T1000 (cell line): ENCODE data around the gene KCNJ15.

Source experiments
- DNase-seq: peaks from one replicate; lab custom pipeline; 2025; ENCODE audit warnings: mixed read lengths; lab: John Stamatoyannopoulos, UW

Gene KCNJ15

DNA sequence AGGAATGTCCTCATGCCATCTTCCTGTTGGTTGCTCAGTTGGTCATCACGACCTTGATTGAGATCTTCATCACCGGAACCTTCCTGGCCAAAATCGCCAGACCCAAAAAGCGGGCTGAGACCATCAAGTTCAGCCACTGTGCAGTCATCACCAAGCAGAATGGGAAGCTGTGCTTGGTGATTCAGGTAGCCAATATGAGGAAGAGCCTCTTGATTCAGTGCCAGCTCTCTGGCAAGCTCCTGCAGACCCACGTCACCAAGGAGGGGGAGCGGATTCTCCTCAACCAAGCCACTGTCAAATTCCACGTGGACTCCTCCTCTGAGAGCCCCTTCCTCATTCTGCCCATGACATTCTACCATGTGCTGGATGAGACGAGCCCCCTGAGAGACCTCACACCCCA is 42.9 kb downstream of the KCNJ15 start:
- DNase-seq, result no peak

DNA sequence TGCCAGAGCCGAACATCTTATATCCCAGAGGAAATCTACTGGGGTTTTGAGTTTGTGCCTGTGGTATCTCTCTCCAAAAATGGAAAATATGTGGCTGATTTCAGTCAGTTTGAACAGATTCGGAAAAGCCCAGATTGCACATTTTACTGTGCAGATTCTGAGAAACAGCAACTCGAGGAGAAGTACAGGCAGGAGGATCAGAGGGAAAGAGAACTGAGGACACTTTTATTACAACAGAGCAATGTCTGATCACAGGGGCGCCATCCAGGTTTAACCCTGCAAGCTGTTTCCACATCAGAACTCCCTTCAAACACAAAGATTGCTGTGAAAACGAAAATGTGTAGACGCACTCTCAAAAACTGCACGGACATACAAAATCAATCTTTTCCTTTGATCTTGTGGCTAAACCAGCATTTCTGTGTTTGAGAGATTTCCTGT is 43.4 kb downstream of the KCNJ15 start:
- no peak for DNase-seq

DNA sequence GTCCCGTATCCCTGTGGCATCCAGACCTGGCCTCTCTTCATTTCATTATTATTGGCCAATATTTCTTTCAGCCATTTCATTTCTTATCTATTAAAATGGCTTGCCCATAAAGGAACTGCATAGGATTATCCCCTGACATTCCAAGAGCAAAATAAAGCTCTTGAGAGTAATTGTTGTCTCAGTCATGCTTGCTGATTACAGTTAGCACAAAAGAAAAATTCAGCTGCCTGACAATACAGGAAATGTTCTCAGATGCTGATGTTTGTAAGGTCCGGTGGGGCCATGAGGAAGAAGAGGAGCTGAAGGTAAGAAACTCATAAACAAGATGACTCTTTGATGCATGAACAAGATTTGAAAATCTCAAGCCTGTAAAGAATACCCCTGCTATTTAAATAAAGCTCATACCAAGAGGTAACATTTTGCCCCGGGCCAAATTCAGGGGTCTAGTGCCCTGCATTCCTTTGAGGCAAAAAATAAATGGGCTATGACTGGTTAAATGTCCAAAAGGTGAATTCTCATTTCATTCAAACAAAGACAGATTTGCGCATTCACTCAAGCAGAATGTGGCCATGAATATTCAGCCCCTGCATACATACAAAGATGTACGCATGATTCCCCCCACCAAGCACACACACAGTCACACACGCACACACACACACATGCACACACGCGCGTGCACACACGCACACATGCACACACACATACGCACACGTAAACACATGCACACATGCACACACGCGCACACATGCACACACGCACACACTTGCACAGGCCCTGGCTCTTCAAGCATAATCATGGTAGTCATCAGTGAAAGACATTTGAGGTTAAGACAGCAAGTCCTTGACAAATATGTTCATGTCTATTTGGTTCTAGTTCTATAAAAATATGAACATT is 44.8 kb downstream of the KCNJ15 start:
- no peak for DNase-seq

DNA sequence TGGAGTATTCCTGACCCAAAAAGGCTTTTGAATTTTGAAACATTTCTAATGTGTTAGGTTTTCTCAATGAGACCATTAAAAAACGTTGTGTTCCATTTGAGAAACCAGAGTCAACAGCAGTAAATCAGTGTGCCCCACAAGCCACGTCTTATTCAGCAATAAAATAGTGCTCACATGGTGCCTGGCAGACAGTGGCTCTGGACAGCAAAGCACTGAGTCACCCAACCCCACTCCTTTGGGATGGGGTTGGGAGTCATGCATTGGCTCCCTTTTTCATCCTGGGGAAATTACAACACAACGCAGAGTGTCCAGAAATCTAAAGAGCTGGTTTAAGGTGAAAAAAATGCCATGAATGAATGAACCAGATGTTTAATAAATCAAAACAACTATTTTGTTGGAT is 46.5 kb downstream of the KCNJ15 start:
- peak; percentile 36 for DNase-seq

DNA sequence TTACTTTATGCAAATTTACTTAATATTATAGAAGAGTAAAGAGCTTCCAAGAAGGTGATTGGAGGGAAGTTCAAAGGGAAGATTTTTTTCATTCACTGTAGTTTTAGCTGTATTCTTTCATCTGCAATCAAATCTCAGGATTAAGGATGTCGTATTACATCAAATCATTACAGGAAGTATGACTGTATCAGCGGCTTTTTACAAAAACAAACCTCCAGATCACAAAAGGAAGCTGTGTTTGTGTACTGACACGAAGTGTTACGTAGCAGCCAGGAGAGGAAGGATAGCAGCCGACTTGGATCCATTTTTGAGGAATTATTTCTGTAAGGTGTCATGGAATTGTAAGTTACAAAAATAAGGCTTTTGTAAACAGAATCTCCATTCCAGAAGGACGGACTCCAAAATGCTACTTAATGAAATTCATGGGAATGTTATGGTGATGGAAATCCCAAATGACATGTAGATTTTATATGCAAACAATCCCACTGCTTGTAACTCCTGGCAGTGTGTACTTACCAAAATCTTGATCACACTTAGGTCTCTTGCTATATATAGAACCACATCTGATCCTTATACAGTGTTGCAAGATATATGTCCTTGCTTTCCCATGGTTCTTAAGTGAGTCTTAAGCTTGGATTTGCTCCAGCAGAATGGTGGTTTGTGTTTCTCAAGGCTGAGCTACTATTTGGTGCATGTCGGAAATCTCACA is 49.8 kb downstream of the KCNJ15 start:
- DNase-seq, result no peak

DNA sequence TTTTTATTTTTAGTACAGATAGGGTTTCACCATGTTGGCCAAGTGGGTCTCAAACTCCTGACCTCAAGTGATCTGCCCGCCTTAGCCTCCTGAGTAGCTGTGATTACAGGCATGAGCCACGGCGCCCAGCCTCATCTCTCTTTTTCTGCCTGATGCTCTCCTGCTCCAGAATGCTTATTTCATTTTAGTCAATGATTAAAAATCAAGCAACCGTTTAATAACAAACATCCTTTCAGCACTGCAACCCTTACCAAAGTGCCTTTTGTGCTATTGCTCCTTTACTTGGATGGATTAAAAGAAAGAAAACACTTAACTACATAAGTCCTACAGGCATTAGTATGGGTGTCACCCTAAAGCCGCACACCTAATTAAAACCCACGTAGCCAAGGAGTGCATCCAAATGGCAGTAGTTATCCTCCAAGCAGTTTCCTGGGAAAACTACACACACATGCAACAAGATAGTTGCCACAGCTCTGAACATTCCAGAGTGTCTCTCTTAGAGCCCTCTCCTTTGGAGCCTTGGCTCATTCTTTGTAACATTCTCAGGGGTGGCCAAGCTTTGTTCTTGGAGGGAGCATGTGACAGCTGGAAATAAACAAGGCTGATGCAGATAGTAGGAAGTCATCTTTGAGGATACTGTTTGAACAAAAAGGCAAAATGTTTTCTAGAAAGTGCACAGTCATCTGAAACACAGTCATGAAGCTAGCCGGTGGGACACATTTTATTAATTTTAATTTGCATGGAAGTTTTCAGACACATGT is 51.2 kb downstream of the KCNJ15 start:
- DNase-seq, result no peak

DNA sequence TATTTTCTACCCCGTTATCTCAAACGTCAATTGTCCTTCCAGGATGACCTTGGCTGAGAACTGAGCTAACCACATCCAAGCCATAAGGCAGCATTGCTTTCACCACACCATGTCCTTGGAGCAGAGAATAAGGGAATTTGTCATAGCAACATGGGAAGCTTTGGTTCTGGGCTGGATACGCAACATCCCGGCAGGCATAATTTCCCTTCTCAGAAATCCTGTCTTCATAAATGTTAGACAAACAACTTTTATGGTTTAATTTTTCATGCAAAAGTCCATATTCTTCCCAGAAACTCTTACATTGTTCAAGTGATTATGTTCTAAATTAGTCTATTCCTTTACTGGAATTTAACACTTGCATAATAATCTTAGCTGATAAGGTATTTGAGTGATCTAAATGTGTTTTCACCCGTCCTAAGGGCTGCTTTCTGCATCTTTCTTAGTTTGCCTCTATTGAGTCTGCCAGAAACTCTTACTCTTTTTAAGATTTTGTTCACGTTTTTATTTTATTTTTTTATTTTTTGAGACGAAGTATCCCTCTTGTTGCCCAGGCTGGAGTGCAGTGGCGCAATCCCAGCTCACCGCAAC is 51.8 kb downstream of the KCNJ15 start:
- DNase-seq, result no peak

DNA sequence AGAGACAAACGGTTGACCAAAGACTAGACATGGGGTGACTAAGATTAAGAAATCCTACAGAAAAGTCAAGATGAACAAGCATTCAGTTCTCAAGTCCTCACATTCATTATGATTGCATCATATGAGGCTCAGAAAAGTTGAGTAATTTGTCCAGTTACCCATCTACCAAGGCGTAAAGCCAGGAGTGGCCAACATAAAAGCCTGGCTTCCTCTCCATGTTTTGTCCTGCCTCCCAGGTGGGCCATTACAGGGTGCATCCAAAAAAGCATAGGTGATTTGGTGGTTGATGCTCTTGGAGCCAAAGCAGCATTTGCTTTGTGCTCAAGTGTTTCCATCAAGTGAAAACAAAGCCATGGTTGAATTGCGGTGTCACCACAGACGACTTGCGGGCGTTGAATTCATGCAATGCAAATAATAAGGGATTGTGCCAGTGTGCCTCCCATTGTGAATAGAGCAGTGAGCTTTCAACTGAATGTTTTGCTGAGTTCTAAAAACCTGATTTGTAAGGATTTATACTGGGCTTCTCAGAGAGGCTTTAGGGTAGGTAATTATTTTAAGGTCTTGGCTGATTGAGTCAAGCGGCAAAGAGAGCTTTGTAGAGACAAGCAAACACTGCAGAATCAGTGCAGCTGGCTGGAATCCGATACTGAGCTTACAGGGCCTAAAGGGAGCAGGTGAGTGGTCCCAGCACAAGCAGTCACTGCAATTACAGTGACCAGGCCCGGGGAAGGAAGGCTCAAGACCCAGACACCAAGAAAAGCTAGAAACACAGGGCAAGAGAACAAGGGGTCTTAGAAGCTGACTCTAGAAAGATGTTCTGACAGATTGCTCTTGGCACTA is 54.1 kb downstream of the KCNJ15 start:
- no peak for DNase-seq

DNA sequence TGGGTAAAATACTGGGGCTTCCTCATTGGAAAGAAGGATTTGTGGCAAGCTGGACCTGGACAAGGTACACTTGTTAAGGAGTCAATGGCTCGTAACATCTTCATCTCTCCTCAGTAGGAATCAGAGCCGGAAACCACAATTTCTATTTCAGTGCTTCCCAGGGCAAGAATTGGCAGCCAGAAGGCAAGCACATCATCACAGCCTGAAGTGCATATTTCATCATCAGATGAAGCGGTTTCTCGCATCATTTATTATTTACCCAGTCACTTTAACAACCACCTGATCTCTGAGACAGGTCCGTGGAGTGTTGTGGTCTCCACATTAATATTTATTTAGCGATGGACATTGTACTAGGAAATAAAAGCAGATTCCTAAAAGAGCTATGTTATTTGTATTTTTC is 55.0 kb downstream of the KCNJ15 start:
- DNase-seq, result no peak

DNA sequence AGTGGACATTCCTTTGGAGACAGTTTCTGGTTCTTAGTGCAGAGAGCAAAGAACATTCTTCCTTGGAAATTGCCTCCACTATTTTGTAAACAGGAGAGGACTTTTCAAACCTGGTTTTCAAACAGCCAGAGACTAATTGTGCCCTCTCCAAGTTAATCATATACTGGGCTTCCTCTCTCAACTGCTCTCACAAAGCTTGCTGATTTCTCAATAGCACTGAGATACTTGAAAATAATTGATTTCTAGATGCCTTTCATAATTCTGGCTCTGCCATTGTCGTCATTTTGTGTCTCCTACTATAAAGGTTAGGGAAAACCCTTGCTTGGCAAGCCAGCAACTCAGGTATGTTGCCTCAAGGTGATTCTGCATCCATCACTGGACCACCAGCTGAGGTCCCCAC is 56.0 kb downstream of the KCNJ15 start:
- no peak for DNase-seq

DNA sequence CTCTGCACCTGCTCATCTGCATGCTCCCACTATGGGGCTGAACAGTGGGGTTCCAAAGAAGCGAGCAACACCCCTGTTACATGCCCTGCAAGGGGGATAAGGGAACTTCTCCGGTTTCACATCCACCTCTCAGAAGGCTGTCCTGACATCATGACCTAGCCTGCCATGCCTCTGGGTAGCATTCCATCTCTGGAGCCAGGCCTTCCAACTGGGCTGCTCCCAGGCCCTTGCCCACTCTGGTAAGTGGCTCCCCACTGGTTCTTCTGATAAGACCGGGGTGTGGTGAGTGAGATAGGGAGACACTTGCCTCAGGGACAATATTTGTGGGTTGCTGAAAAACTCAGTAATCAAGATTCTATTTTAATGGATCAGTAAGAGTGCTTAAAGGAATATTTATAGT is 57.8 kb downstream of the KCNJ15 start:
- no peak for DNase-seq

DNA sequence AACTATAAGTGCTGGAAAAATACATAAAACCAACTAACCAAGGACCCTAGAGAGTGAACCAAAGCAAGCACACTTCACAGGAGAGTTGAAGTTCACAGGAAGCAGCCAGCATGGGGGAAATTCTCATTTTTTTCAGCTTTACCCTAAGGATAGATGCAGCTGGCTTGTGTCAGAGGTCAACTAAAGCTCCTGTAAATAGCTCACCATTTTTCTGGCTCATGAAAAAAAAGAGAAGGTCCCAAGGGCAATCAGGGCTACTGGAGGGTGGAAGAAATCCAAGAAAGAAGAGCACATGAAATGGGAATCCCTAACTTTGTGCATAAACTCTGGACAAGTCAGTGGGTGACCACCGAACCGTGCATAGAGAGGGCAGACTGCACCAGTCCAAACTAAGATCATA is 58.3 kb downstream of the KCNJ15 start:
- DNase-seq, result no peak

DNA sequence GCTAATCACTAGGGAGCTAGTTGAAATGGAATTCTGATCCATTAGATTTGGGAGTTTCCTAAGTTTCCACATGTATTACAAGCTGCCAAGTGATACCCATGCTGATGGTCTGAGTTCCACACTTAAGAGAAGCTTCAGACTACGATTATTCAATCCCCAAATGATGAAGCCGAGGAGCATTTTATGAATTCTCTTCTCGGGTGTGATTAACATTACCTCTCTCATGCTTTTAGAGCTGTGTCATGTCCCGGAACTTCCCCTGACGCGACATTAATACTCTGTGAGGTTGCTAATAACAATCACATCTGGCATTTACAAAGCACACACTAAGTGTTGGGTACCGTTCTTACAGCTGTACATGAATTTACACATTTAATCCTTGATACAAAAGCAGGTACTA is 63.0 kb downstream of the KCNJ15 start:
- DNase-seq, result no peak

DNA sequence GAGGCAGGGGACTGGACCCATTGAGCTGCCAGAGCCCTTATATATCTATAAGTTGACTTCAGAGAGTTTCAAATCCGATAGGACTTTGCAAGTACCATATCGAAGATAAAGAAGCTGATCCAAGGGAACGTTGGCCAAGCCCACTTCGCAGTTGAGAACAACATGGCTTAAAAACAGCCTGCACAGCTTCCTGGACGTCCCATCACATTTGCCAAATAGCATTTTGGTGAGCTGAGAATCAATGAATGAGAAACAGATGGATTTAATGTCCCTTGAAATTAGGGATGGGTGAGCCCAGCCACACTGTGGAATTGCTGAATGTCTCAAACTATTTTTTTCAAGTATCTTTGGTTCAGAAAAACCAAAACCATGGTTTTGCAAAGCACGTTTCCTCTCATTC is 64.8 kb downstream of the KCNJ15 start:
- no peak for DNase-seq

DNA sequence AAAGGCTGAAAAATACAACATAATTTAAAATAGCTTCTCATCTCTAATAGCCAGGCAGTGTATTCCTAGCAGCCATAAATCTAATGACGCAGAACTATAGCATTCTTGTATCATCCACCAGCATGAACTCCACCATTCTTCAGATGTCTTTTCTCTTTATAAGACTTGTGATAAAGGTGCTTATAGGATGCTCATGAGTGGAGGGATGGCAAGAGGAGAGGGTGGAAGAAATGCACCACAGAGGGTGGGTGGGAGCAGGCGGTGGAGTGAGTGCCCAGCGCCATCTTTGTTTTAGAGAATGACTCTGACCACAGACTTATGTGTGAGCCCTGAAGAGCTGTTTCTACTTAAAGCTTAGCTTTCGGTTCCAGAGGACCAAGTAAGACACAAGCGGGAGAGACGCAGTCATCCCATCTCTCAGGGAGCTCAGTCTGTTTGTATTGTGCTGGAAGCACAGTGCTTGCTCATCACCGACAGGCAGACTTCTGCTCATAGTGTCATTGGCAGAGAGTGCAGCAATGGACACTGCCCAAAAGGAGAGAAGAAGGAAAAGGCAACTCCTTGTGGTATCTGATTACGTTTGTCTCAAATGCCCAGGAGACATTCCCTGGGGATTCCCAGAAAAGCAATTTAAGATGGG is 65.6 kb downstream of the KCNJ15 start:
- no peak for DNase-seq

DNA sequence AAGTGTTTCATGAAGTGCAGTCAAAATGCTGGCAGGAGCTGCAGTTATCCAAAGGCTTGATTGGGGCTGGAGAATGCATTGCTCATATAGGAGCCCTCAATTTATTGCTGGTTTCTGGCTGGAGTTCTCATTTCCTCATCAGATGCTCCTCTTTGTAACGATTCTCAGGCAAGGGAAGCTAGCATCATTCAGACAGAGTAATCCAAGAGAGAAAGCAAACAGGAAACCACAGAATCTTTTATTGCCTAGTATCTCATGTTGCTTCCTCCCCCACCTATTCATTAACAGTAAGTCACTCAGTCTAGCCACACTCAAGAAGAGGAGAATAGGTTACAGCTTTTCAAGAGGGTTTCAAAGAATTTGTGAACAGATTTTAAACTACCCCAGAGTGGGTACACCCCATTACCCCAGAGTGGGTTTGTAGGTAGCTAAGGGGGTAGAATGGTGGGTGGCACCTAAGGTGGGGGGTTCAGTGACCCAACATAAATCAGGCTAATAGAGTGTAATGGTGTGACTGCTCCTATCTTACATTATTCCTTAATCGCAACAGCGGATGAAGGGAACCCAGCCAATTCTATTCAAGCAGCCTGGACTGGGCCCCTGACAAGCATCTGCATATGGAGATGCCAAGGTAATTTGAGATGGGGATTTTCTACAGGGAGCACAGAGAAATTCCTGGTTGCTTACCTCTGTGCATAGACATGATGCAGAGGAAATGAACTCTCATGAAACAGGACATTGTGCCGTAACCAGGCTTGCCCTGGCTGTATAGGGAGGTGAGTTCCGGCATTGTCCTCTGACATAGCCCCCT is 67.1 kb downstream of the KCNJ15 start:
- DNase-seq, result peak; percentile 38

DNA sequence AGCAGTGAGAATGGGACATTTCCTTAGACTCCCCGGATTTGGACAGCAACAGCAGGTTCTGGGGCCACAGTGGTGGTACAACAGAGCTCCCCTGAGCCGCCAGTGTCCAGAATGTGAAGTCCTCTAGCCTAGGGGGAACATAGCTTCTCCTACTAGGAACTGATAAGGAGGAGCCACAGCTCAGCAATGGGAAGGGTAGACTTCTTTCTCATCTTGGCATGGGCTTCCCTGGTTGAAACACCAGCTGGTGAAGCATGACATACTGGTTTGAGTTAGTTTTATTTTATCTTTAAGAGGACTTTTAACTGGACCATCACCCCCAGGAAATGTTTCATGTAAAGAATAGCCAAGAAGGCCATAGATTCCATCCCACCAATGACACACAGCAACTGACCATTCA is 68.4 kb downstream of the KCNJ15 start:
- no peak for DNase-seq

DNA sequence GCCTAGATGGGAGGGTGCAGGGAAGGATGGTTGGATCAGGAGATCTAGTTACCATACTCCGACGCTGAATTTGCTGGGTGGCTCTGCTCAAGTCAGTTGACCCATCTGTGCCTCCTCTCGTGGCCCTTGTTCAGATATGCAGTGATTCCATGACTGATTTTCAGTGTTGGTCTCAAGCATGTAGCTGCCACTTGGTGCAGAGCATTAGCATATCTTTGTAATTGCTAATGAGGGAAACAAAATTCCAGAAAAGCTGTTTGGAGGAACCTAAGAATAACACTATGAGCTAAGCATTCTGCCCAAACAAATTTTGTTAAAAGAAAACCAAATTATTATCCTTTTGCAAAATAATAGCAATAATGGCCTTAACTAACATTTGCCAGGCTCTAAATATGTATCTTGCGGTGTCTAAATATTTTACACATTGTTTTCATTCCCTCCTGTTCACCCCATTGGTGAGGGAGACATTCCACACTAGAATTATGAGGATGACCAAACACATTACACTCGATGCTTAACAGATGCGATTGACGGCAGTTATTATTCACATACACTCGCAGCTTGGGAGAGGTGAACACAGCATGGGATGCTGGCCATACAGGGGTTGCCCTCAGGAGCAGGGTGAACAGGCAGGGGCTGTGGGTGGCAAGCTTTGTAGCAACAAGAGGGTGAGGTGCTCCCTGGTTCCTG is 69.1 kb downstream of the KCNJ15 start:
- DNase-seq, result no peak

DNA sequence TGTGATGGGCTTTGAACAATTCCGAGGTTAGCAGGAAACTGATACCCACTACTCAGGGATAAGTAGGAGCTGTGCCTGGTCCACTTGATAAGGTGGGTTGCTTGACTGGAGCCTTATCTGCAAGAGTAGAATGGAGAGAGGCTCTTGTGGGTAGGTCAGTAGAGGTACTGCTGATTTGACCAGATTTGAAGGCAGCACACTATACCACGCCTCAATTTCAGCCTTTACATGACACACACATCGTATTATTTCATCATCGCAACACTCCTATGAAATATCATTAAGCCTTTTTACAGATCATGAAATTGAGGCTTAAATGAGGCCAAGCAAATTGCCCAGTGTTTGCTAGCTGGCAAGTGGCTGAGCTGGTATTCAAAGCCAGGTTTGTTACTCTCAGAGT is 69.6 kb downstream of the KCNJ15 start:
- no peak for DNase-seq
